PC-3 (cell line): Measurements from ENCODE around the gene TNPO3.
"Not testable (repeated sequence)": the region's sequence is repeated elsewhere in the genome, so short reads cannot be mapped to it uniquely, and the experiment has no call there.

Experiments used
- CTCF ChIP-seq: fragments of 300-600 bp; sonication (generic); conservative IDR thresholded peaks from 2 replicates; pipeline ENCODE4 v1.5.1; 2017; ENCODE audit warnings: antibody characterized with exemption, low read depth, mild to moderate bottlenecking, low read length
- EZH2 ChIP-seq: fragments of 300-600 bp; sonication (generic); IDR thresholded peaks from one replicate; pipeline ENCODE4 v1.6.1; 2017; ENCODE audit warnings: antibody characterized with exemption, mild to moderate bottlenecking, low read length; ENCODE audit not compliant: unreplicated experiment
- EZH2phosphoT487 ChIP-seq: fragments of 300-600 bp; sonication (generic); IDR thresholded peaks from 2 replicates; pipeline ENCODE4 v1.6.1; 2018; ENCODE audit warnings: mild to moderate bottlenecking, antibody characterized with exemption, low read length, borderline replicate concordance

GRCh38 chr7:129067132-129067561, 12.2 kb upstream of the TNPO3 start:
- TF ChIP-seq CTCF, EZH2, EZH2phosphoT487: not testable (repeated sequence)
